Activated T-cell treated with anti-CD3 and anti-CD28 coated beads, Interleukin-2, amount 50 U/mL, for 24 hours (primary cell): ENCODE data around the gene GRIA3.
"Not testable (repeated sequence)": the region's sequence is repeated elsewhere in the genome, so short reads cannot be mapped to it uniquely, and the experiment has no call there.

Source experiments
- DNase-seq: peaks from one replicate; pipeline ENCODE4 v3.0.0-alpha.2; 2020
- H3K27ac Mint-ChIP-seq: 2 replicates; pipeline ENCODE4 v1.8.0; 2020; ENCODE audit warnings: mild to moderate bottlenecking, mixed read lengths
- H3K27me3 Mint-ChIP-seq: 2 replicates; pipeline ENCODE4 v1.8.0; 2020; ENCODE audit warnings: mixed read lengths
- H3K36me3 Mint-ChIP-seq: 2 replicates; pipeline ENCODE4 v1.8.0; 2020; ENCODE audit warnings: low read depth, mixed read lengths
- H3K4me1 Mint-ChIP-seq: 2 replicates; pipeline ENCODE4 v1.8.0; 2020; ENCODE audit warnings: low read depth, mixed read lengths
- H3K4me3 Mint-ChIP-seq: 2 replicates; pipeline ENCODE4 v1.8.0; 2020; ENCODE audit warnings: mild to moderate bottlenecking, moderate library complexity, mixed read lengths
- H3K9me3 Mint-ChIP-seq: 2 replicates; pipeline ENCODE4 v1.8.0; 2020; ENCODE audit warnings: mixed read lengths

GRIA3 gene

DNA sequence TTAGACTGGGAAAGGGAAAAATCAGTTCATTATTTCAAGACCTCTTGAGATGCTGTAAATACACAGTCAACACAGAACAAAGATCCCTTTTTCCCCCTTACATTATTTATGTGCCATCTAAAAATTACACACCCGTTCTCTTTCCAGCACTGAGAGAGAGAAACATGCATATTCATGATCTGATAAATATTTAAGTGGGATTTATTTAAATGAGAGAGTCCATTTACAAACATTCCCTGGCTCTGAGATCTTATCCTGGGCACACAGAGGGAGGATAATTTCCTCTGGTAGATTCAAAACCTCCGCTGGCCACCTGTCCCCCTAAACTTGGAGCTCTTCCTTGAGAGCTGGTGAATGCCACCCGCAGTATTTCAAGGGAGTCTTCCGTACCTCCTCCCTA lies 88.6 kb downstream of the GRIA3 start:
- H3K36me3 Mint-ChIP-seq: no peaks in the 10 kb centered on the region

DNA sequence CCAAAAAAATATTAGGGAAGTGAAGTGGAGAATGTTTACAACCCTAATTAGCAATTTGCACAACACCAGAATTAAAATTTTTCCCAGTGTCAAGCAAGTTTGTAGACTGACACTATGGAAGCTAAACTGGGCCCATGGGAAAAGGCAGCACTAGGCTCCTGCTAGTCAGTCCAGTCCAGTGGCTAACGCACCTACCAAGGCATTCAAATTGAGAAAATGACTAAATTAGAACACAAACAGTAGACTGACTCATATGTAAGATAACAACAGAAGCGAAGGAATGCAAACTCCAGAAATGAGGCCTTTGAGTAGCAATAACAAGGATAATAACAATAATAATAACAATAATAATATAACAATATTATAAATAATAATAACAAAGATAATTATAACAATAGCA lies 90.7 kb downstream of the GRIA3 start:
- H3K9me3 Mint-ChIP-seq: no peaks in the 10 kb centered on the region

More for the DNA sequence above, 88.6 kb downstream of the GRIA3 start:
- Mint-ChIP-seq H3K9me3 (no peaks in the 10 kb centered on the region), H3K4me3 (no peak overlapping the region), H3K27ac (no peak overlapping the region), H3K27me3 (peaks cover 6% of the 10 kb centered on the region), H3K4me1 (no peaks in the 10 kb centered on the region)
- no peak for DNase-seq

GRCh38 chrX:123277347-123277746 lies 93.3 kb downstream of the GRIA3 start:
- Mint-ChIP-seq H3K27me3 (peaks cover 12% of the 10 kb centered on the region), H3K36me3 (no peaks in the 10 kb centered on the region), H3K4me3 (no peak overlapping the region), H3K9me3 (no peaks in the 10 kb centered on the region), H3K4me1 (no peaks in the 10 kb centered on the region), H3K27ac (no peak overlapping the region)
- no peak for DNase-seq

More for the DNA sequence above, 90.7 kb downstream of the GRIA3 start:
- Mint-ChIP-seq H3K36me3 (no peaks in the 10 kb centered on the region), H3K27ac (no peak overlapping the region), H3K4me1 (no peaks in the 10 kb centered on the region), H3K27me3 (peaks cover 6% of the 10 kb centered on the region), H3K4me3 (no peak overlapping the region)
- DNase-seq: no peak

DNA sequence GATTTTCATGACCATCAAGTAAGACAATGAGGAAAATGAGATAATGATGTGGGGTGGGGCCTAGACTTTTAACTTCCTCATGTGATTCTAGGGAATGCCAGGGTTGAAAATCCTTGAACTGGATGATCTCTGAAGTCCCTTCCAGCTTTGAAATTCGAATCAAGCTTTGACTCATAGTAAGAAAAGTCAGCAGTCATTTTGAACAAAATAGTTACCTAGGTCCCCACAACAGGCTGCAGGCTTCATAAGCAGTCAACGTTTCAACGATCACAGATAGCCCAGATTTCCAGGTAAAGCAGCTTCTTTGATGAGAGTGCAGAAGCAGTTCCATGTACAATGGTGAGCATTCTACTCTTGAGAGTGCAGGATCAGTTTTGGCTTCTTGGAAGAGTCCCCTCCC lies 93.7 kb downstream of the GRIA3 start:
- DNase-seq: no peak
- Mint-ChIP-seq H3K27ac (no peak overlapping the region), H3K27me3 (peaks cover 10% of the 10 kb centered on the region), H3K36me3 (no peaks in the 10 kb centered on the region), H3K4me3 (no peak overlapping the region), H3K9me3 (no peaks in the 10 kb centered on the region), H3K4me1 (no peaks in the 10 kb centered on the region)

- Mint-ChIP-seq H3K4me3 (no peak overlapping the region), H3K27ac (no peak overlapping the region), H3K9me3 (no peaks in the 10 kb centered on the region), H3K36me3 (no peaks in the 10 kb centered on the region), H3K4me1 (no peaks in the 10 kb centered on the region), H3K27me3 (peaks cover 16% of the 10 kb centered on the region)
- DNase-seq: no peak
These were observed 98.2 kb downstream of the GRIA3 start for GRCh38 chrX:123282241-123282640.

DNA sequence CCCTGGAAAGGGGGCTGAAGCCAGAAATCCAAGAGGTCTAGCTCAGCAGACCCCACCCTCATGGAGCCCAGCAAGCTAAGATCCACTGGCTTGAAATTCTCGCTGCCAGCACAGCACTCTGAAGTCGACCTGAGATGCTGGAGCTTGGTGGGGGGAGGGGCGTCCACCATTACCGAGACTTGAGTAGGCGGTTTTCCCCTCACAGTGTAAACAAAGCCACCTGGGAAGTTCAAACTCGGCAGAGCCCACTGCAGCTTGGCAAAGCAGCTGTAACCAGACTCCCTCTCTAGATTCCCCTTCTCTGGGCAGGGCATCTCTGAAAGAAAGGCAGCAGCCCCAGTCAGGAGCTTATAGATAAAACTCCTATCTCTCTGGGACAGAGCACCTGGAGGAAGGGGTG lies 99.3 kb downstream of the GRIA3 start:
- not testable (repeated sequence) for H3K27ac Mint-ChIP-seq, H3K36me3 Mint-ChIP-seq, H3K4me3 Mint-ChIP-seq, H3K4me1 Mint-ChIP-seq, DNase-seq, H3K9me3 Mint-ChIP-seq
- H3K27me3 Mint-ChIP-seq: peaks cover 16% of the 10 kb centered on the region

- no peaks in the 10 kb centered on the region for H3K9me3 Mint-ChIP-seq
- H3K4me3 Mint-ChIP-seq: no peak overlapping the region
- no peaks in the 10 kb centered on the region for H3K4me1 Mint-ChIP-seq
- H3K27me3 Mint-ChIP-seq: no peaks in the 10 kb centered on the region
- no peaks in the 10 kb centered on the region for H3K36me3 Mint-ChIP-seq
- H3K27ac Mint-ChIP-seq: no peak overlapping the region
- DNase-seq: no peak
These were observed 107.5 kb downstream of the GRIA3 start for GRCh38 chrX:123291623-123292022.

DNA sequence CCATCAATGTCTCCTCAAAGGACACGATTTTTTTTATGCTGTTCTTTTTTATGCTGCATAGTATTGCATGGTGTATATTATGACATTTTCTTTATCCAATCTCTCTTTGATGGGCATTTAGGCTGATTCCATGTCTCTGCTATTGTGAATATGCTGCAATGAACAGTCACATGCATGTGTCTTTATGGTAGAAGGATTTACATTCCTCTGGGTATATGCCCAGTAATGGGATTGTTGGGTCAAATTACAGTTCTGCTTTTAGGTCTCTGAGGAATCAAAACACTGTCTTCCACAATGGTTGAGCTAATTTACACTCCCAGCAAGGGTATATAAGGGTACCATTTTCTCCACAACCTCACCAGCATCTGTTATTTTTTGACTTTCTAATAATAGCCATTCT lies 113.9 kb downstream of the GRIA3 start:
- H3K4me3 Mint-ChIP-seq: no peak overlapping the region
- H3K27me3 Mint-ChIP-seq: peaks cover 9% of the 10 kb centered on the region
- peaks cover 2% of the 10 kb centered on the region for H3K9me3 Mint-ChIP-seq
- no peaks in the 10 kb centered on the region for H3K4me1 Mint-ChIP-seq
- no peak overlapping the region for H3K27ac Mint-ChIP-seq
- no peaks in the 10 kb centered on the region for H3K36me3 Mint-ChIP-seq
- DNase-seq: no peak

GRCh38 chrX:123303429-123303828 lies 119.4 kb downstream of the GRIA3 start:
- no peak overlapping the region for H3K27ac Mint-ChIP-seq
- peaks cover 2% of the 10 kb centered on the region for H3K9me3 Mint-ChIP-seq
- no peaks in the 10 kb centered on the region for H3K4me1 Mint-ChIP-seq
- no peak overlapping the region for H3K4me3 Mint-ChIP-seq
- DNase-seq: no peak
- H3K36me3 Mint-ChIP-seq: no peaks in the 10 kb centered on the region
- peaks cover 12% of the 10 kb centered on the region for H3K27me3 Mint-ChIP-seq

- no peak overlapping the region for H3K4me3 Mint-ChIP-seq
- no peaks in the 10 kb centered on the region for H3K9me3 Mint-ChIP-seq
- H3K27me3 Mint-ChIP-seq: no peaks in the 10 kb centered on the region
- no peaks in the 10 kb centered on the region for H3K36me3 Mint-ChIP-seq
- no peak overlapping the region for H3K27ac Mint-ChIP-seq
- H3K4me1 Mint-ChIP-seq: no peaks in the 10 kb centered on the region
- DNase-seq: no peak
These were observed 124.6 kb downstream of the GRIA3 start for GRCh38 chrX:123308658-123309057.

- Mint-ChIP-seq H3K4me1 (no peaks in the 10 kb centered on the region), H3K36me3 (no peaks in the 10 kb centered on the region), H3K27me3 (no peaks in the 10 kb centered on the region), H3K27ac (no peak overlapping the region), H3K9me3 (no peaks in the 10 kb centered on the region), H3K4me3 (no peak overlapping the region)
- DNase-seq: no peak
These were observed 126.0 kb downstream of the GRIA3 start for GRCh38 chrX:123310112-123310511.

- no peaks in the 10 kb centered on the region for H3K27me3 Mint-ChIP-seq
- no peaks in the 10 kb centered on the region for H3K9me3 Mint-ChIP-seq
- no peak overlapping the region for H3K4me3 Mint-ChIP-seq
- DNase-seq: no peak
- H3K36me3 Mint-ChIP-seq: no peaks in the 10 kb centered on the region
- no peaks in the 10 kb centered on the region for H3K4me1 Mint-ChIP-seq
- no peak overlapping the region for H3K27ac Mint-ChIP-seq
These were observed 127.4 kb downstream of the GRIA3 start for GRCh38 chrX:123311486-123311885.

- H3K9me3 Mint-ChIP-seq: no peaks in the 10 kb centered on the region
- H3K27me3 Mint-ChIP-seq: no peaks in the 10 kb centered on the region
- no peak for DNase-seq
- no peak overlapping the region for H3K27ac Mint-ChIP-seq
- no peak overlapping the region for H3K4me3 Mint-ChIP-seq
- H3K36me3 Mint-ChIP-seq: no peaks in the 10 kb centered on the region
- H3K4me1 Mint-ChIP-seq: no peaks in the 10 kb centered on the region
These were observed 129.4 kb downstream of the GRIA3 start for GRCh38 chrX:123313486-123313885.

- DNase-seq: no peak
- no peak overlapping the region for H3K27ac Mint-ChIP-seq
- no peaks in the 10 kb centered on the region for H3K36me3 Mint-ChIP-seq
- H3K27me3 Mint-ChIP-seq: peaks cover 22% of the 10 kb centered on the region
- no peaks in the 10 kb centered on the region for H3K4me1 Mint-ChIP-seq
- no peak overlapping the region for H3K4me3 Mint-ChIP-seq
- no peaks in the 10 kb centered on the region for H3K9me3 Mint-ChIP-seq
These were observed 136.5 kb downstream of the GRIA3 start for GRCh38 chrX:123320622-123321021.

DNA sequence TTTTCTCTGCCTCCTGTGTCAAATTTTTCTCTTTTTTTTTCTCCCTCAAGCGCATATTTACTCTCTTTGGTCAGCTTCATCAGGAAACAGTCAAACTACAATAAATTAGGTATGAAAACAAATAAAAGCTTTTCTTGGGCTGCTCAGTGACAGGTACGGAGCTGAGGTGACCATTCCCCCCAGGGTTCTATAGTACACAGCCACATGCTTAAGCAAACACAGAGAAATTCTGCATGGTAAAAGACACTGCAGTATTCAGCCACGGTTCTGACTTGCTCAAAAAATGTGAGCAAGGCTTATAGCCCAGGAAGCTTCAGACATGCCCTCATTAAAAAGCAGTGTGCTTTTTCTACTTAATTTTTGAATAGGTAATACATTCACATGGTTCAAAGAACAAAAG lies 138.5 kb downstream of the GRIA3 start:
- DNase-seq: no peak
- no peaks in the 10 kb centered on the region for H3K9me3 Mint-ChIP-seq
- no peaks in the 10 kb centered on the region for H3K36me3 Mint-ChIP-seq
- H3K27me3 Mint-ChIP-seq: peaks cover 26% of the 10 kb centered on the region
- no peak overlapping the region for H3K27ac Mint-ChIP-seq
- H3K4me3 Mint-ChIP-seq: no peak overlapping the region
- no peaks in the 10 kb centered on the region for H3K4me1 Mint-ChIP-seq

- Mint-ChIP-seq H3K9me3 (no peaks in the 10 kb centered on the region), H3K27me3 (peaks cover 30% of the 10 kb centered on the region), H3K4me1 (no peaks in the 10 kb centered on the region), H3K36me3 (no peaks in the 10 kb centered on the region), H3K27ac (no peak overlapping the region), H3K4me3 (no peak overlapping the region)
- DNase-seq: no peak
These were observed 140.5 kb downstream of the GRIA3 start for GRCh38 chrX:123324625-123325024.
